PC-9 (cell line): Measurements from ENCODE around the gene CALY.

Experiments used
- EZH2 ChIP-seq: fragments of 200-600 bp; sonication (generic); IDR thresholded peaks from 2 replicates; pipeline ENCODE4 v1.8.0; 2017; ENCODE audit warnings: antibody characterized with exemption, low read depth
- TF ChIP-seq, protein P1 (sequence below): fragments of 200-600 bp; sonication (generic); conservative IDR thresholded peaks from 2 replicates; pipeline ENCODE4 v1.6.1; 2017; ENCODE audit warnings: mixed run types, antibody characterized with exemption, mild to moderate bottlenecking, moderate library complexity

DNA sequence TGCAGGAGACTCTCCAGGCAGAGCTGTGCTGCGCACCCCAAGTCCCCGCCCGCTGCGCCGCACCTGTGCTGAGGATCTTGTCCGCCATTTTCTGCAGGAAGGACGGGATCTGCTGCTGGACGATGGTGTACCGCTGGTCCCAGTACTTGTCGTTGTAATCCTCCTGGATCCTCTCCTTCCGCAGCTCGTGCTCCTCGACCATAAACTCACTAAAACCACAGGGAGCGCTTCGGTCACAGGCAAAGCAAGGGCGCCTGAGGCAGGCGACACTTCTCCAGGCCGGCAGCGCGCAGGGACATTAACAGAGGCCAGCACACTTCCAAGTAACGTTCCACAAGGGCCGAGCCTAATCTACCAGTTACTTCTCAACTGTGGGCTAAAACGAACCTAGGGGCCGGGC is 46.9 kb downstream of the CALY start:
- TF ChIP-seq, protein P1, sequence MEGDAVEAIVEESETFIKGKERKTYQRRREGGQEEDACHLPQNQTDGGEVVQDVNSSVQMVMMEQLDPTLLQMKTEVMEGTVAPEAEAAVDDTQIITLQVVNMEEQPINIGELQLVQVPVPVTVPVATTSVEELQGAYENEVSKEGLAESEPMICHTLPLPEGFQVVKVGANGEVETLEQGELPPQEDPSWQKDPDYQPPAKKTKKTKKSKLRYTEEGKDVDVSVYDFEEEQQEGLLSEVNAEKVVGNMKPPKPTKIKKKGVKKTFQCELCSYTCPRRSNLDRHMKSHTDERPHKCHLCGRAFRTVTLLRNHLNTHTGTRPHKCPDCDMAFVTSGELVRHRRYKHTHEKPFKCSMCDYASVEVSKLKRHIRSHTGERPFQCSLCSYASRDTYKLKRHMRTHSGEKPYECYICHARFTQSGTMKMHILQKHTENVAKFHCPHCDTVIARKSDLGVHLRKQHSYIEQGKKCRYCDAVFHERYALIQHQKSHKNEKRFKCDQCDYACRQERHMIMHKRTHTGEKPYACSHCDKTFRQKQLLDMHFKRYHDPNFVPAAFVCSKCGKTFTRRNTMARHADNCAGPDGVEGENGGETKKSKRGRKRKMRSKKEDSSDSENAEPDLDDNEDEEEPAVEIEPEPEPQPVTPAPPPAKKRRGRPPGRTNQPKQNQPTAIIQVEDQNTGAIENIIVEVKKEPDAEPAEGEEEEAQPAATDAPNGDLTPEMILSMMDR, result no peak
- TF ChIP-seq EZH2, result no peak
